NCI-H82 treated with DMSO at 0.1 percent for 48 hours (cell line): Measurements from ENCODE around the gene SSBP2.

Source experiments
- DNase-seq: peaks from one replicate; lab custom pipeline; 2025; ENCODE audit not compliant: unreplicated experiment; lab: John Stamatoyannopoulos, UW

SSBP2 gene

DNA sequence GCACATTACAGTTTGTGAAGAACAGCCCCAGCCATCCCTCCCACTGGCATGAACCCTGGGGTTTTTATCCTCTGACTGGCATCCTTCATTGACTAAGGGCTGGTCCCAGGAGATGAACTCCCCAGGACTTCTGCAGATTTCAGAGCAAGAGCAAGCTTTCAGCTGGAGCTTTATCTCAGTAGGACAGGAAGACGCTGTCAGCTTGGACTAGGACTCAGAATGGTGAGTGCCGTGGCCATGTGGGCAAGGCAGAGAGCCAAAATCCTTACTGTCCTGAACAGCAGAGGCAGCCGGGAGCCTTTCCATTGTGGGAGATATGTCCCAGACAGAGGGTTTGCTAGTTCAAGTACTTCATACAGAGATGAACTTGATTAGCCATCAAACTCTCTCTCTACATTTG lies 353.7 kb downstream of the SSBP2 start:
- DNase-seq = no peak

DNA sequence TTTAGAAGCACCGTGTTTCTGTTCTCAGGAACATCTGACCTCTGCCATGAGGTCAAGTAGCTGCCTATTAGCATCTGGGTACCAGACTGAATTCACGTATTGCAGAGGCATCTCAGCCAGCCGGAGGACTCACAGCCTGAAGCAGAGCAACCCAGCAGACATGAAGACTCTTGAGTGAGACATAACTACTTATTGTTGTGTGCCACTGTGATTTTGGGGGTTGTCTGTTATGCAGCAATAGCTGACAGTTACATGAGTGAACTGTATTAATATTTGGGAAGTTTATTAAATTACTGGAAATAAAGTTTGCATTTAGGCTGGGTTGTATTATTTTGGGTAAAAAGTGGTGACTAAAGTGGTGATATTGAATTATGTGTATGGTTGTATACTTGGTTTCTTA lies 355.6 kb downstream of the SSBP2 start:
- no peak for DNase-seq

DNA sequence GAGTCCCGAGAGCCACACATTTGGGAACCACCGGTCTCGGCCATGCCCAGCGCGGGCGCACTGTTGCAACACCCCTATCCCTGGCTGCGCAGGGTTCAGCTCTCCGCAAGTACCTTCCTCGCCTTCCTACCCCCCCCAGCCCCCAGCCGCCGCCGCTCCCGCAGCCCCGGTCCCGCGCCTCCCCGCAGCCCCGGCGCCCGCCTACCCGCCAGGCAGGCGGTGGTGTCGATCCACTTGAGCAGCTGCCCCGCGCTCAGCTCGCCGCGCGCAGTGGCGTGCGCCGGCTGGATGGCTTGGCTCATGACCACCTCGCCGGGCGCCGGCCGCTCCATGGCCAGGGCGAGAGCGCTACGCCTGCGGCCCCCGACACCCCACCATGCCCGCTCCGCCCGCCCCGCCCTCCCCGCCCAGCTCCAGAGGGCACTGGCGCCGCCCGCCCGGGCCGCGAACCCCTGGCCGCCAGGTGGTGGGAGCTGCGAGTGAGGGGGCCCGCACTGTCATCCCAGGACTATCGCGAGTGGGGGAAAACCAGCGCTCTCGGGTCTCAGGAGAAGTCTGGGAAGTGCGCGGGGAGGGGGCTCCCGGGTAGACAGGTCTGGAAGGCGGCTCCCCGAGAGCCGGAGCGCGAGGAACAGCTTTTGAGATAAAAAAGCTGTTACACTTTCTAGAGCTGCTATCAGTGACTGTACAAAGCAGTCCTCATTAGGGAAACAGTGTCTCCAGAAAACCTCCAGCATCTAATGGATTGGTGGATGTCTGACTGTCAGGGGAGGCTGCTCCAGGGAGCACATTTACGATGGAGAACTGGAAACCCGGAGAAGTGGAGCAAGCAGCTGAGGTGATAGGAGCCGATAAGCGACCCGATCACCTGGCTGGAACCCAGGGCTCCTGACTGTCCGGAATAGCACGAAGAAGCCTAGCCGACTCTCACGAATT lies 356.8 kb downstream of the SSBP2 start, which contains the start of gene ACOT12:
Gene ACOT12 (minus strand): TSS at position 352 of the 936 bp plus-strand sequence. CDS start 20 bp downstream, at position 332.
- no peak for DNase-seq

DNA sequence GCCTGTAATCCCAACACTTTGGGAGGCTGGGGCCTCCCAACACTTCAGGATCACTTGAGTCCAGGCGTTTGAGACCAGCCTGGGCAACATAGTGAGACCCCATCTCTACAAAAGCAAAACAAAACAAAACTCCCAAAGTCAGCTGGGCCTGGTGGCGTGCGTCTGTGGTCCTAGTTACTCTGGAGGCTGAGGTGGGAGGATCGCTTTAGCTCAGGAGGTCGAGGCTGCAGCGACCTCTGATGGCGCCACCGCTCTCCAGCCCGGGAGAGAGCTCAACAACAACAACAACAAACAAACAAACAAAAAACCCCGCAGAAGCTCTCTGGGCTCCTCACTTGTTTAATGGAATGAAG lies 357.5 kb downstream of the SSBP2 start:
- no peak for DNase-seq

DNA sequence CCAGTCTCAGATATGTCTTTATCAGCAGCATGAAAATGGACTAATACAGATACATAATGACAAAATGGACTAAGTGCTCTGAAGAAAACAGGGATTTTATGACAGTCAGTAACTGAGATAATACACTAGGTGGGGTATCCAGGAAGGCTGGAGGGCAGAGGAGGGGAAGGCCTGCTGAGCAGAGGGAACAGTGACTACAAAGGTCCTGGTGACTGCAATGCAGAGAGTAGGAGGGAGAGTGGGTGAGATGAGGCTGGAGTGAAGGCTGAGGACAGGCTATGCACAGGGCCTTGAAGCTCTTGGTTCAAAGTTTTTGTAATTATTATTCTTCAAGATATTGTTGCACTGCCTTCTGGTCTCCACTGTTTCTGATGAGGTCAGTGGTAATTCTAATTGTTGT lies 361.9 kb downstream of the SSBP2 start:
- no peak for DNase-seq

DNA sequence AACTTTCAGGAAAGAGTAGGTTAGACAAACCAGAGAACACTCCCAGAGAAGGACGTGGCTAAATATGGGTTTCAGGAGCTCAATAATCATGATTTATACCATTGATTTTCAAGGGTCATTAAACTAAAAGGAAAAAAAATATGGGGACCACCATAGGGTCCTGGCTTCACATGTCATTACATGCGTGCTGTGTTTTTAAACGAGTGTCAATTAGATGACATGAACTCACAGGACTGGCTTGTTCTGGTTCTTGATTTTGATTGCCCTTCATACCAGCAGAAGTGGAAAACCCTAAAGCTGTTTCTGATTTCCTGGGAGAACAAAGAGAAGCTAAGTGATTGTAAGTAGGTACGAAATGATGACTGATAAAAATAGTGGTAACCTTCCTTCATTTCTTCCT lies 362.7 kb downstream of the SSBP2 start:
- no peak for DNase-seq

DNA sequence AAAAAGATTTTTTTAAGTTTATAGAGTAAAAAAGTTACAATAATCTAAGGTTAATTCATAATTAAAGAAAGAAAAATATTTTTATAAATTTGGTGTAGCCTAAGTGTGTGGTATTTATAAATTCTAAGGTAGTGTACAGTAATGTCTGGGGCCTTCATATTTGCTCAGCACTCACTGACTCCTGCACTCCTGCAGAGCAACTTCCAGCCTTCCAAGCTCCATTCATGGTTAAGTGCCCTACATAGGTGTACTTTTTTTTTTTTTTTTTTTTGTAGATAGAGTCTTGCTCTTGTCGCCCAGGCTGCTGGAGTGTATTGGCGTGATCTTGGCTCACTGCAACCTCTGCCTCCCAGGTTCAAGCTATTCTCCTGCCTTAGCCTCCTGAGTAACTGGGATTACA lies 367.0 kb downstream of the SSBP2 start:
- DNase-seq = no peak

DNA sequence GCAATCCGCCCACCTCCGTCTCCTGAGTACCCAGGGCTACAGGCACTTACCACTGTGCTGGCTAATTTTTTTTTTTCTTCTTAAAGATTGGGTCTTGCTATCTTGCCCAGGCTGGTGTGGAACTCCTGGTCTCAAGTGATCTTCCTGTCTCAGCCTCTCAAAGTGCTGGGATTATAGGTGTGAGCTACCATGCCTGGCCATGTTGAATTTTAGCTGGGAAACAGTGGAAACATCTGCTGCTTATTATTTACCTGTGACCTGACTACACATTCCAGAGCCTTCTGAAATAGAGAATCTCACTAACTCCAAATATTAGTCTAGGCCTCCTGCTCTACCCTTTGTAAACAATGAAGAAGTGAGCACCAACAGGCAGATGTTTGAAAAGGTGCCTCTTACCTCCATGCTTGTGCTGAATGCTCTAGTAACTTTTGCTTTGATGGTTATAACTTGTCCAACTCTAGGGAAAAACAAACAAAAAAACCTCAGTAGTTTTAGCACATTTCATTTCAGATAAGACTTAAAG lies 379.5 kb downstream of the SSBP2 start:
- no peak for DNase-seq

DNA sequence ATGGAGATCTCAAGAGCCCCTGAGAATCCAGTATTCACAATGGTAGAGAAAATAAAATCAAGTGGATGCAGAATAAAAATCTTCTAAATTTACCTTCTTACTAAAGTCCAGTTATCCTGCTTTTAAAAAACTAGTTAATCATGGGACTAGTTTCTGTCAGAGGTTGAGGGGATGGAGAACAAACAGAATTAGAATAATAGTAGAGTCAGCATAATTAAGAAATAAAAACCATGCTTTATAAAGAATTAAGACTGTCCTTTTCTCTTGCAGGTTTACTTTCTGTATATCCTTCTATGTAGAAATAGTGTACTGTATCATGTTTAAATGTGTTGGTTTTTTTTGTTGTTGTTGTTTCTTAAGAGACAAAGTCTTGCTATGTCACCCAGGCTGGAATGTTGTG lies 380.0 kb downstream of the SSBP2 start:
- DNase-seq = no peak

DNA sequence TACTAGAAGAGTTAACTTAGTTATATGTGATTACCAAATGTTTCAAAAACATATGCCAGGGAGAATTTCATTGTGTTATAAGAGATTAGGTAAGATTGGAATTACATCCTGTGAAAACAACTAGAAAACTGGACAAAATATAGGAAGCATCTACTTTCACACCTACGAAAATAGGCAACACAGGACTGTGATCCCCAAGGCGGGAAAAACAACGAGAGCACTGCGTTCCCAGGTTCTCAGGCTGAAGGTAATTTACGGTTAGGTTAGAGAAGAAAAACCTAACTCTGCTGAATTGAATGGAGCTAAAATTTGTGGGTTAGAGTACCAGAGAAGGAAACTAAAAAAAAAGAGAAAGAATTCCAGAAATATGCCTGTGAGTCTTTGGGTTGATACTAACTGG lies 385.4 kb downstream of the SSBP2 start:
- DNase-seq = no peak

DNA sequence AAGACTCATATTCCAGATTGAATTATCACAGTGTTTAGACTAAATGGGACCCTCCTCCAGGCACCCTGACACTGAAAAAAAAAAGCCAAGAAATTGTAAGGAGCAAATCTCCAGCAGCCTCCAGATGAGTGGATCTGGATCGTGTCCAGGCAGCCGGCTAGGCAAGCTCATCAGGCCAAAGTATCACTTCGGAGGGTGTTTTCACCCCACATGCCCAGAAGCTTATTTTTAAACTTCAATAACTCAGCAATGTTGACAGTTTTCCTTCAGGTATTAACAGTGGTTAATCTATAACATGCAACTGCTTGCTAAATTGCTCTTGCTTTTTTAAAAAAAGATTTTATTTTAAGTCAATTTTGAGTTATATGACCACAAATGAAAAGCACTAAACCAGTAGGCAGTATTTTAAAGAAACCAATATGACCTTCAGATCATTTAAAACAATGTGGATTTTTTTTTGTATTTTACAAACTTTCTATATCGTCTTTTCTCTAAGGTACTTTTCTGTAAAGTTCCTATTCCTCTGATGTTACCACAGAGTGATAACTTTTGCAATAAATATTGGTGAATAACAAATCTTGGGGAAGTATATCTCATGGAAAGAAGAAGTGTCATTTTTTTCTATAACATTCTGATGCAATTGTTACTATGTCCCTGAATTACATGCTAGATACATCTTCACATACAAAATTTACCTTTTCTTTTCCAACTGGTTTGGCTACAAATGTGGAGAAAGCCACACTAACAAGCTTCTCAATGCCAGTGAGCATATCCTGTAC lies 387.6 kb downstream of the SSBP2 start:
- no peak for DNase-seq
